HCT116 (cell line): ENCODE data around the gene LRRIQ1. TPM values are rescaled to one million over a fixed set of nuclear protein-coding genes. Genes with fewer than 3 reads are reported as not detected.
A peak's percentile ranks its signal among the peaks of the same experiment; 100 is the strongest.

Source experiments
- ATAC-seq: fragments of 200-7000 bp; cut with Tn5 transposase; 2 replicates; pipeline ENCODE4 v1.9.1; 2020; ENCODE audit warnings: mild to moderate bottlenecking, moderate library complexity
- BruUV-seq: library from RNA; stranded (reverse); fragments of 400-500 nt; replicated peaks from 2 replicates; lab custom pipeline; 2021; lab: Mats Ljungman, UMichigan
- CTCF ChIA-PET: fragments of 300-600 bp; sonication (Branson Sonifier 250); formaldehyde crosslinking; loops from one replicate; lab custom pipeline; 2021; ENCODE audit warnings: antibody characterized with exemption; lab: Charles Lee
- POLR2A ChIA-PET: fragments of 300-600, 350-600 bp; sonication (Branson Sonifier 250); formaldehyde crosslinking; loops from one replicate; lab custom pipeline; 2021; ENCODE audit warnings: antibody characterized with exemption; lab: Charles Lee
- RAD21 ChIA-PET, 2 experiments: fragments of 300-600 bp; sonication (Branson Sonifier 250); formaldehyde crosslinking; loops; one replicate each; lab custom pipeline; 2023; ENCODE audit warnings: low total read pairs in 2 of 2; ENCODE audit not compliant: uncharacterized antibody in 2 of 2, unreplicated experiment in 2 of 2, low non-redundant PET in 1 of 2; lab: Charles Lee
- DNase-seq: peaks from one replicate; pipeline ENCODE4 v3.0.0-alpha.2; 2010; ENCODE audit warnings: low read depth, low spot score
- H2AFZ ChIP-seq: fragments of 200-600 bp; shearing (Covaris generic), sonication (generic); 2 replicates; pipeline ENCODE4 v1.6.1; 2017; ENCODE audit warnings: low read depth, mixed run types, mixed read lengths, antibody characterized with exemption, low read length; ENCODE audit not compliant: poor library complexity, severe bottlenecking
- H3K27ac ChIP-seq: 2 replicates; pipeline ENCODE4 v1.5.1; 2012; ENCODE audit warnings: low read depth, low read length
- H3K27me3 ChIP-seq: fragments of 200-600 bp; sonication (generic); 2 replicates; pipeline ENCODE4 v1.6.1; 2016; ENCODE audit warnings: mixed run types, low read length, mixed read lengths; ENCODE audit not compliant: insufficient read depth
- H3K36me3 ChIP-seq, 2 experiments: fragments of 200-500 bp in 1 of 2; fragments of 200-600 bp in 1 of 2; sonication (Bioruptor generic) in 1 of 2; sonication (generic) in 1 of 2; 2 replicates each; pipeline versions ENCODE4 v1.5.1 to v1.6.1; 2014 to 2016; ENCODE audit warnings: low read length in 2 of 2, inconsistent platforms in 1 of 2, mixed read lengths in 1 of 2, mixed run types in 1 of 2; ENCODE audit not compliant: insufficient read depth in 2 of 2, control insufficient read depth in 1 of 2
- H3K4me1 ChIP-seq, 2 experiments: fragments of 200-600 bp in 1 of 2; sonication (generic) in 1 of 2; 2 replicates each; pipeline versions ENCODE4 v1.5.1 to v1.6.1; 2012 to 2017; ENCODE audit warnings: low read length in 2 of 2, inconsistent platforms in 1 of 2, mild to moderate bottlenecking in 1 of 2, mixed read lengths in 1 of 2, mixed run types in 1 of 2, moderate library complexity in 1 of 2; ENCODE audit not compliant: insufficient read depth in 2 of 2, control insufficient read depth in 1 of 2
- H3K4me2 ChIP-seq: fragments of 200-600 bp; sonication (generic); 2 replicates; pipeline ENCODE4 v1.6.1; 2017; ENCODE audit warnings: mixed run types, low read length, mixed read lengths
- H3K4me3 ChIP-seq, 2 experiments: fragments of 200-600 bp in 1 of 2; sonication (generic) in 1 of 2; replicated peaks in 1 of 2; 2 replicates each; pipeline ENCODE4 v1.5.1; 2011 to 2016; ENCODE audit warnings: low read length in 2 of 2, control low read depth in 1 of 2, low read depth in 1 of 2, mild to moderate bottlenecking in 1 of 2, mixed read lengths in 1 of 2, mixed run types in 1 of 2
- H3K79me2 ChIP-seq: fragments of 200-600 bp; sonication (generic); 2 replicates; pipeline ENCODE4 v1.6.1; 2017; ENCODE audit warnings: mild to moderate bottlenecking, mixed run types, low read length, moderate library complexity, mixed read lengths; ENCODE audit not compliant: insufficient read depth
- H3K9ac ChIP-seq: fragments of 200-600 bp; sonication (generic); 2 replicates; pipeline ENCODE4 v1.6.1; 2016; ENCODE audit warnings: low read length, mixed read lengths
- H3K9me2 ChIP-seq: fragments of 200-600 bp; sonication (generic), shearing (Covaris generic); 2 replicates; pipeline ENCODE4 v1.6.1; 2017; ENCODE audit warnings: mixed run types, mild to moderate bottlenecking, moderate library complexity; ENCODE audit not compliant: insufficient read depth
- H3K9me3 ChIP-seq, 2 experiments: fragments of 200-500 bp in 1 of 2; fragments of 200-600 bp in 1 of 2; sonication (Bioruptor generic) in 1 of 2; sonication (generic) in 1 of 2; 2 replicates each; pipeline ENCODE4 v1.6.1; 2014 to 2017; ENCODE audit warnings: low read length in 2 of 2, mixed read lengths in 2 of 2, inconsistent platforms in 1 of 2, low read depth in 1 of 2, mild to moderate bottlenecking in 1 of 2, mixed run types in 1 of 2, moderate library complexity in 1 of 2; ENCODE audit not compliant: control insufficient read depth in 1 of 2, insufficient read depth in 1 of 2
- H4K20me1 ChIP-seq: fragments of 200-600 bp; sonication (generic), shearing (Covaris generic); 2 replicates; pipeline ENCODE4 v1.6.1; 2017; ENCODE audit warnings: mixed run types, mild to moderate bottlenecking, moderate library complexity; ENCODE audit not compliant: insufficient read depth
- CEBPB ChIP-seq: IDR thresholded peaks from 2 replicates; pipeline ENCODE4 v1.6.1; 2012; ENCODE audit warnings: low read depth
- ELF1 ChIP-seq: IDR thresholded peaks from 2 replicates; pipeline ENCODE4 v1.6.1; 2012; ENCODE audit warnings: low read depth, borderline replicate concordance
- EZH2 ChIP-seq: fragments of 200-600 bp; sonication (generic); IDR thresholded peaks from 2 replicates; pipeline ENCODE4 v1.6.1; 2017; ENCODE audit warnings: antibody characterized with exemption, mixed run types
- EZH2phosphoT487 ChIP-seq: fragments of 200-600 bp; IDR thresholded peaks from 2 replicates; pipeline ENCODE4 v1.6.1; 2018; ENCODE audit warnings: antibody characterized with exemption, borderline replicate concordance
- FOSL1 ChIP-seq: IDR thresholded peaks from 2 replicates; pipeline ENCODE4 v1.6.1; 2012; ENCODE audit warnings: low read depth
- JUND ChIP-seq: IDR thresholded peaks from 2 replicates; pipeline ENCODE4 v1.6.1; 2012
- POLR2AphosphoS5 ChIP-seq: IDR thresholded peaks from 2 replicates; pipeline ENCODE4 v1.6.1; 2011; ENCODE audit warnings: mild to moderate bottlenecking, low read depth, low read length, moderate library complexity
- RAD21 ChIP-seq: IDR thresholded peaks from 2 replicates; pipeline ENCODE4 v1.6.1; 2012; ENCODE audit warnings: low read depth, mild to moderate bottlenecking
- SP1 ChIP-seq: IDR thresholded peaks from 2 replicates; pipeline ENCODE4 v1.6.1; 2012; ENCODE audit warnings: low read depth
- TCF7L2 ChIP-seq: IDR thresholded peaks from 2 replicates; pipeline ENCODE4 v1.7.0; 2011; ENCODE audit warnings: borderline replicate concordance, inconsistent platforms; ENCODE audit not compliant: insufficient read depth, insufficient read length; ENCODE audit errors: extremely low read depth
- ZNF274 ChIP-seq: fragments of 200-500 bp; sonication (Bioruptor generic); IDR thresholded peaks from 2 replicates; pipeline ENCODE4 v1.6.1; 2014; ENCODE audit warnings: mild to moderate bottlenecking, low read depth, low read length, inconsistent platforms
- intact Hi-C: fragments of 100-400 bp; cut with micrococcal nuclease; formaldehyde crosslinking; loops from 2 replicates; pipeline ENCODE4 v1.10.0; 2022
- total RNA-seq: library from RNA; stranded (reverse); gene quantifications from one replicate; pipeline ENCODE4 v1.2.1, GENCODE V29; 2021; ENCODE audit not compliant: unreplicated experiment
- TF ChIP-seq, protein P1 (sequence below): IDR thresholded peaks from 2 replicates; pipeline ENCODE4 v1.6.1; 2012
- TF ChIP-seq, protein P2 (sequence below): IDR thresholded peaks from 2 replicates; pipeline ENCODE4 v1.6.1; 2012; ENCODE audit warnings: low read depth
- TF ChIP-seq, protein P3 (sequence below): IDR thresholded peaks from 2 replicates; pipeline ENCODE4 v1.6.1; 2012

The LRRIQ1 gene
- total RNA-seq, 1 experiment from 2014 or later = 0.89 TPM

DNA sequence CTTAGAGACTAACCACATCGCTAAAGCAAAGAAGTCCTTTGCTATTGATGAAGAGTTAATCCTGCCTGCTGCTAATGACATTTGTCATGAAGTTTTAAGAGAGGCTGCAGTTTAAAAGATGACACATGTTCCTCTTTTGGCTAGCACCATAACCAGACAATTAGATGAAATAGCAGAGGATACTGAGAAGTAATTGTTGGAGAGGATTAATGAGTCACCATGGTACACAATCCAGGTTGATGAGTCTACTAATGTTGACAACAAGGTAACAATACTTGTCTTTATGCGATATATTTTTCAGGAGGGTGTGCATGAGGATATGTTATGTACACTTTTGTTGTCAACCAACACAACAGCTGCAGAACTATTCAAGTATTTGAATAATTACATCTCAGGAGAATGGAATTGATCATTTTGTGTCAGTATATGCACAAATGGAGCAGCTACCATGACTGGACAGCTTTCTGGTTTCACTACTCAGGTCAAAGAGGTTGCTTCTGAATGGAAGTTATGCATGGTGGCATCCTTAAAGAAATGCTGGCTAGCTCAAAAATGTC is 56.7 kb downstream of the LRRIQ1 start:
- peak; percentile 82 for ATAC-seq
- Histone ChIP-seq H3K27ac (no peak overlapping the region), H3K9me3 (no peaks in the 10 kb centered on the region), H3K4me2 (peak overlapping the region; percentile 44), H3K27me3 (no peaks in the 10 kb centered on the region), H4K20me1 (no peaks in the 10 kb centered on the region), H3K79me2 (no peaks in the 10 kb centered on the region), H3K9ac (no peak overlapping the region), H3K4me3 (no peak overlapping the region), H3K36me3 (no peaks in the 10 kb centered on the region), H2AFZ (peak overlapping the region; percentile 50), H3K4me1 (peaks cover 0 to 21% of the 10 kb centered on the region in 2 experiments; a peak in 2 of 4 replicates), H3K9me2 (no peaks in the 10 kb centered on the region)
- POLR2A ChIA-PET = no interaction called here
- CTCF ChIA-PET = no interaction called here
- intact Hi-C loops = no loop called here
- TF ChIP-seq POLR2AphosphoS5 = no peak
- TF ChIP-seq EZH2 = no peak
- no peak for TF ChIP-seq EZH2phosphoT487
- peak; percentile 24; the same call in 1 of the 2 replicates for TF ChIP-seq CEBPB
- TF ChIP-seq, protein P1, sequence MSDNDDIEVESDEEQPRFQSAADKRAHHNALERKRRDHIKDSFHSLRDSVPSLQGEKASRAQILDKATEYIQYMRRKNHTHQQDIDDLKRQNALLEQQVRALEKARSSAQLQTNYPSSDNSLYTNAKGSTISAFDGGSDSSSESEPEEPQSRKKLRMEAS = 0 out of 2 replicates have a peak, but pooled peaks have one; percentile 26
- no peak for TF ChIP-seq TCF7L2
- no peak for TF ChIP-seq ZNF274
- TF ChIP-seq SP1 = peak; percentile 25
- TF ChIP-seq ELF1 = no peak
- peak; percentile 73 for TF ChIP-seq FOSL1
- TF ChIP-seq RAD21 = no peak
- TF ChIP-seq, protein P2, sequence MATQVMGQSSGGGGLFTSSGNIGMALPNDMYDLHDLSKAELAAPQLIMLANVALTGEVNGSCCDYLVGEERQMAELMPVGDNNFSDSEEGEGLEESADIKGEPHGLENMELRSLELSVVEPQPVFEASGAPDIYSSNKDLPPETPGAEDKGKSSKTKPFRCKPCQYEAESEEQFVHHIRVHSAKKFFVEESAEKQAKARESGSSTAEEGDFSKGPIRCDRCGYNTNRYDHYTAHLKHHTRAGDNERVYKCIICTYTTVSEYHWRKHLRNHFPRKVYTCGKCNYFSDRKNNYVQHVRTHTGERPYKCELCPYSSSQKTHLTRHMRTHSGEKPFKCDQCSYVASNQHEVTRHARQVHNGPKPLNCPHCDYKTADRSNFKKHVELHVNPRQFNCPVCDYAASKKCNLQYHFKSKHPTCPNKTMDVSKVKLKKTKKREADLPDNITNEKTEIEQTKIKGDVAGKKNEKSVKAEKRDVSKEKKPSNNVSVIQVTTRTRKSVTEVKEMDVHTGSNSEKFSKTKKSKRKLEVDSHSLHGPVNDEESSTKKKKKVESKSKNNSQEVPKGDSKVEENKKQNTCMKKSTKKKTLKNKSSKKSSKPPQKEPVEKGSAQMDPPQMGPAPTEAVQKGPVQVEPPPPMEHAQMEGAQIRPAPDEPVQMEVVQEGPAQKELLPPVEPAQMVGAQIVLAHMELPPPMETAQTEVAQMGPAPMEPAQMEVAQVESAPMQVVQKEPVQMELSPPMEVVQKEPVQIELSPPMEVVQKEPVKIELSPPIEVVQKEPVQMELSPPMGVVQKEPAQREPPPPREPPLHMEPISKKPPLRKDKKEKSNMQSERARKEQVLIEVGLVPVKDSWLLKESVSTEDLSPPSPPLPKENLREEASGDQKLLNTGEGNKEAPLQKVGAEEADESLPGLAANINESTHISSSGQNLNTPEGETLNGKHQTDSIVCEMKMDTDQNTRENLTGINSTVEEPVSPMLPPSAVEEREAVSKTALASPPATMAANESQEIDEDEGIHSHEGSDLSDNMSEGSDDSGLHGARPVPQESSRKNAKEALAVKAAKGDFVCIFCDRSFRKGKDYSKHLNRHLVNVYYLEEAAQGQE = no peak
- TF ChIP-seq JUND = peak; percentile 59
- TF ChIP-seq, protein P3, sequence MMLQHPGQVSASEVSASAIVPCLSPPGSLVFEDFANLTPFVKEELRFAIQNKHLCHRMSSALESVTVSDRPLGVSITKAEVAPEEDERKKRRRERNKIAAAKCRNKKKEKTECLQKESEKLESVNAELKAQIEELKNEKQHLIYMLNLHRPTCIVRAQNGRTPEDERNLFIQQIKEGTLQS = no peak
- RAD21 ChIA-PET = no interaction called here
- no TSS peak for BruUV-seq
- DNase-seq = peak; percentile 69
